Femur (tissue), 1 donor: ENCODE data around the gene GSTO2.

Experiments
- DNase-seq: peaks from one replicate; pipeline ENCODE4 v3.0.0-alpha.2; 2017

GSTO2 gene

GRCh38 chr10:104345941-104346340 lies 77.0 kb downstream of the GSTO2 start:
- no peak for DNase-seq

- DNase-seq = no peak
These were observed 78.5 kb downstream of the GSTO2 start for GRCh38 chr10:104347295-104348045.

- no peak for DNase-seq
These were observed 79.6 kb downstream of the GSTO2 start for GRCh38 chr10:104348601-104349000.

- no peak for DNase-seq
These were observed 80.7 kb downstream of the GSTO2 start for GRCh38 chr10:104349623-104350126.

- no peak for DNase-seq
These were observed 81.2 kb downstream of the GSTO2 start for GRCh38 chr10:104350127-104350635.

- DNase-seq = no peak
These were observed 82.2 kb downstream of the GSTO2 start for GRCh38 chr10:104351061-104351702.

GRCh38 chr10:104351919-104352318 lies 82.9 kb downstream of the GSTO2 start:
- DNase-seq = no peak

GRCh38 chr10:104353325-104354048 lies 84.5 kb downstream of the GSTO2 start, which contains the start of gene CFAP58:
CFAP58 (plus strand) TSS chr10:104353833; CDS start chr10:104353898, 65 bp downstream.
- peak; percentile 92 for DNase-seq
